ENCODE results near the gene RABL2A.
"Not testable (repeated sequence)": the region's sequence is repeated elsewhere in the genome, so short reads cannot be mapped to it uniquely, and the experiment has no call there.

RABL2A gene

GRCh38 chr2:113626616-113627330 is at the start of gene RABL2A:
Gene RABL2A, plus strand, starts transcription at chr2:113627266. Its CDS starts 1,341 bp downstream, at chr2:113628607.
- peak; percentile 82 to 84 for DNase-seq

GRCh38 chr2:113578508-113578907 is 48.6 kb upstream of the RABL2A start:
- not testable (repeated sequence) for DNase-seq

- DNase-seq, result not testable (repeated sequence)
Observed at GRCh38 chr2:113582473-113582872, 44.6 kb upstream of the RABL2A start.

GRCh38 chr2:113583521-113584225 is 43.4 kb upstream of the RABL2A start:
- DNase-seq, result peak; percentile 74 to 82

GRCh38 chr2:113584311-113585092 is 42.6 kb upstream of the RABL2A start:
- peak in 1 of 2 experiments; percentile 22 for DNase-seq

- DNase-seq, result peak; percentile 59 to 62
Observed at GRCh38 chr2:113587201-113587600, 39.9 kb upstream of the RABL2A start.

GRCh38 chr2:113589591-113589990 is 37.5 kb upstream of the RABL2A start:
- not testable (repeated sequence) for DNase-seq

- DNase-seq, result not testable (repeated sequence)
Observed at GRCh38 chr2:113591926-113592325, 35.1 kb upstream of the RABL2A start.

GRCh38 chr2:113593280-113593679 is 33.8 kb upstream of the RABL2A start:
- DNase-seq, result not testable (repeated sequence)

GRCh38 chr2:113595725-113596124 is 31.3 kb upstream of the RABL2A start:
- DNase-seq, result not testable (repeated sequence)

GRCh38 chr2:113597164-113597563 is 29.9 kb upstream of the RABL2A start:
- not testable (repeated sequence) for DNase-seq

- DNase-seq, result not testable (repeated sequence)
Observed at GRCh38 chr2:113597572-113597971, 29.5 kb upstream of the RABL2A start.

- not testable (repeated sequence) for DNase-seq
Observed at GRCh38 chr2:113598180-113598579, 28.9 kb upstream of the RABL2A start.

GRCh38 chr2:113598738-113599137 is 28.3 kb upstream of the RABL2A start:
- not testable (repeated sequence) for DNase-seq

GRCh38 chr2:113599208-113599607 is 27.9 kb upstream of the RABL2A start:
- not testable (repeated sequence) for DNase-seq

GRCh38 chr2:113602040-113602769 is 24.9 kb upstream of the RABL2A start:
- peak in 1 of 2 experiments; percentile 48 for DNase-seq

- no peak for DNase-seq
Observed at GRCh38 chr2:113602869-113603466, 24.1 kb upstream of the RABL2A start.

- DNase-seq, result peak; percentile 84 to 92
Observed at GRCh38 chr2:113603467-113604084, 23.5 kb upstream of the RABL2A start.

- DNase-seq, result peak; percentile 83 to 94
Observed at GRCh38 chr2:113604085-113604477, 23.0 kb upstream of the RABL2A start.

- not testable (repeated sequence) for DNase-seq
Observed at GRCh38 chr2:113604661-113605060, 22.4 kb upstream of the RABL2A start.

GRCh38 chr2:113606036-113606435 is 21.0 kb upstream of the RABL2A start:
- not testable (repeated sequence) for DNase-seq

- DNase-seq, result not testable (repeated sequence)
Observed at GRCh38 chr2:113609822-113610221, 17.2 kb upstream of the RABL2A start.

All from stimulated activated CD4-positive, alpha-beta T cell treated with anti-CD3 and anti-CD28 coated beads, Interleukin-4, amount 100 ng/mL, for 4 hours (primary cell).